ENCODE results near the gene WDR77.

- TF ChIP-seq CTCF (conservative IDR thresholded peaks at IDR 0.05; ENCODE audit: low read depth, low read length) (no peak), EZH2 (IDR thresholded peaks at IDR 0.05; ENCODE audit: borderline replicate concordance, low read depth, low read length, poor library complexity, severe bottlenecking) (no peak)
Measured at GRCh38 chr1:111487133-111487532, 38.1 kb upstream of the WDR77 start.

Measured in A673 (cell line).